Psoas muscle (tissue), 8 donors: ENCODE data around the gene EIF2B4. TPM values are rescaled to one million over a fixed set of nuclear protein-coding genes. Genes with fewer than 3 reads are reported as not detected.
A peak's percentile ranks its signal among the peaks of the same experiment; 100 is the strongest.

Source experiments
- ATAC-seq, 4 donors: fragments of 200-7000 bp; cut with Tn5 transposase; one replicate each; pipeline ENCODE4 v1.9.1; 2020; ENCODE audit warnings: moderate library complexity in 3 of 4, mild to moderate bottlenecking in 2 of 4
- DNase-seq, 2 donors: peaks; one replicate each; pipeline ENCODE4 v3.0.0-alpha.2; 2020
- H3K27ac ChIP-seq: fragments of 200-600 bp; one replicate; pipeline ENCODE4 v1.8.0; 2022
- H3K27me3 ChIP-seq, 3 donors: fragments of 200-600 bp in 1 of 3; one replicate each; pipeline versions ENCODE4 v1.6.1 to v1.8.0; 2013 to 2022; ENCODE audit warnings: low read length in 2 of 3, mild to moderate bottlenecking in 2 of 3, moderate library complexity in 1 of 3; ENCODE audit not compliant: insufficient read depth in 3 of 3
- H3K36me3 ChIP-seq, 2 donors: fragments of 200-600 bp in 1 of 2; one replicate each; pipeline versions ENCODE4 v1.6.1 to v1.8.0; 2013 to 2022; ENCODE audit warnings: low read depth in 1 of 2, mild to moderate bottlenecking in 1 of 2, moderate library complexity in 1 of 2; ENCODE audit not compliant: insufficient read depth in 1 of 2
- H3K4me1 ChIP-seq: fragments of 200-600 bp; one replicate; pipeline ENCODE4 v1.8.0; 2022
- H3K4me3 ChIP-seq: fragments of 200-600 bp; one replicate; pipeline ENCODE4 v1.8.0; 2022; ENCODE audit warnings: mild to moderate bottlenecking
- H3K9me3 ChIP-seq: fragments of 200-600 bp; one replicate; pipeline ENCODE4 v1.8.0; 2022
- CTCF ChIP-seq: fragments of 200-600 bp; IDR thresholded peaks from one replicate; pipeline ENCODE4 v1.8.0; 2022; ENCODE audit warnings: antibody characterized with exemption
- WGBS, 3 donors: extraction: QIAGEN DNeasy Blood & Tissue Kit; methylation state at CpG; one replicate each; pipeline versions ENCODE4 v1.1.6 to v1.1.7; 2013; 5-methylcytosine and 5-hydroxymethylcytosine counted together
- intact Hi-C, 2 donors: fragments of 100-400 bp; cut with DNase I; formaldehyde crosslinking; loops; one replicate each; pipeline versions ENCODE4 v1.11.0 to v1.14.2; 2022
- polyA plus RNA-seq, 3 donors: library from polyadenylated mRNA; stranded (reverse); fragments of 200-250 nt; gene quantifications; one replicate each; pipeline ENCODE4 v1.2.3, GENCODE V29; 2013
- total RNA-seq, 4 donors: library from RNA; stranded (reverse); fragmentation: NEBNext Ultra II Directional in 2 of 4; extraction: Animal tissue kit (Norgen Biotek cat#: 25700) in 2 of 4; gene quantifications; one replicate each; pipeline versions ENCODE4 v1.2.1 to v1.2.4, GENCODE V29; 2021 to 2023
- donor health status: healthy with polysubstance abuse.
- donor health status: DM: no; HTN: no; CAD: no; lungs with moderate emphysema.
- donor health status: Bipolar disorder and iron deficiency.
- donor health status: healthy.
- donor health status: DM: yes; HTN: yes; CAD: no.
- donor health status: DM: no; HTN: no; CAD: no.
- donor health status: DM: no; HTN: no; CAD: no.
- donor health status: DM: yes; HTN: yes; CAD: no.

EIF2B4 gene
- total and polyA plus RNA-seq, 7 donors: 36.6 to 72.9 (median 59.1) TPM

- ATAC-seq (no peak), DNase-seq (no peak)
- no peak for TF ChIP-seq CTCF
- Histone ChIP-seq H3K27me3 (no peaks in the 10 kb centered on the region), H3K36me3 (peaks cover 3 to 9% of the 10 kb centered on the region in 2 donors), H3K4me3 (no peak overlapping the region), H3K4me1 (no peaks in the 10 kb centered on the region), H3K27ac (no peak overlapping the region), H3K9me3 (no peaks in the 10 kb centered on the region)
- intact Hi-C loops: no loop called here
- WGBS, 3 donors: 97 to 98% (median 98%) methylated on average over 33 of the region's 33 CpGs
These were observed 23.1 kb upstream of the EIF2B4 start for GRCh38 chr2:27393225-27393624.

DNA sequence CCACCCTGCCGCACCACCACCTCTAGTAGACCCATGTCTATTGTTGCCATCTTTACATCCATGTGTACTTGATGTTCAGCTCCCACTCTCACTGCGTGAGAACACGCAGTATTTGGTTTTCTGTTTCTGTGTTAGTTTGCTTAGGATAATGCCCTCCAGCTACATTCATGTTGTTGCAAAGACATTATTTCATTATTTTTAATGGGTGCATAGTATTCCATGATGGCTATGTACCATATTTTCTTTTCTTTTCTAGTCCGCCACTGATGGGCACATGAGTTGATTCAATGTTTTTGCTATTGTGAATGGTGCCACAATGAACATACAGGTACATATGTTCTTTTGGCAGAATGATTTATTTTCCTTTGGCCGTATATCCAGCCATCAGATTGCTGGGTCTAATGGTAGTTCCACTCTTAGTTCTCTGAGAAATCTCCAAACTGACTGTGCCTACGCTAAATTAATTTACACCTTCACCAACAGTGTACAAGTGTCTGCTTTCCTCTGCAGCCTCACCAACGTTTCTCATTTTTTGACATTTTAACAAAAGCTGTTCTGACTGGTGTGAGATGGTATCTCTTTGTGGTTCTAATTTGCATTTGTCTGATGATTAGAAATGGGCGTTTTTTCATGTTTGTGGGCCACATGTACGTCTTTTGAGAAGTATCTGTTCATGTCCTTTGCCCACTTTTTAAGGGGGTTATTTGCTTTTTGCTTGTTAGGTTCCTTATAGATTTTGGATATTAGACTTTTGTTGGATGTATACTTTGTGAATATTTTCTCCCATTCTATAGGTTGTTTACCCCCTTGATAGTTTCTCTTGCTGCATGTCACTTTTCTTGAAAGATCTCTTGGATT lies 20.9 kb upstream of the EIF2B4 start:
- TF ChIP-seq CTCF: no peak
- H3K36me3 ChIP-seq: peaks cover 3 to 19% of the 10 kb centered on the region in 2 donors
- H3K27me3 ChIP-seq: no peaks in the 10 kb centered on the region
- 93 to 95% (median 94%) methylated on average over 9 of the region's 9 CpGs for WGBS, 3 donors
- DNase-seq (no peak), ATAC-seq (no peak)
- no peak overlapping the region for H3K4me3 ChIP-seq
- intact Hi-C loops: no loop called here
- no peak overlapping the region for H3K27ac ChIP-seq
- H3K9me3 ChIP-seq: no peaks in the 10 kb centered on the region
- no peaks in the 10 kb centered on the region for H3K4me1 ChIP-seq

- Histone ChIP-seq H3K4me3 (peak overlapping the region; percentile 82), H3K4me1 (peaks cover 11% of the 10 kb centered on the region), H3K36me3 (peaks cover 4 to 77% of the 10 kb centered on the region in 2 donors), H3K27me3 (no peaks in the 10 kb centered on the region), H3K9me3 (no peaks in the 10 kb centered on the region), H3K27ac (peak overlapping the region; percentile 96)
- ATAC-seq (no peak), DNase-seq (no peak)
- intact Hi-C loops: no loop called here
- 88 to 93% (median 91%) methylated on average over 10 of the region's 10 CpGs for WGBS, 3 donors
- TF ChIP-seq CTCF: no peak
These were observed 11.5 kb upstream of the EIF2B4 start for GRCh38 chr2:27381577-27382181.

DNA sequence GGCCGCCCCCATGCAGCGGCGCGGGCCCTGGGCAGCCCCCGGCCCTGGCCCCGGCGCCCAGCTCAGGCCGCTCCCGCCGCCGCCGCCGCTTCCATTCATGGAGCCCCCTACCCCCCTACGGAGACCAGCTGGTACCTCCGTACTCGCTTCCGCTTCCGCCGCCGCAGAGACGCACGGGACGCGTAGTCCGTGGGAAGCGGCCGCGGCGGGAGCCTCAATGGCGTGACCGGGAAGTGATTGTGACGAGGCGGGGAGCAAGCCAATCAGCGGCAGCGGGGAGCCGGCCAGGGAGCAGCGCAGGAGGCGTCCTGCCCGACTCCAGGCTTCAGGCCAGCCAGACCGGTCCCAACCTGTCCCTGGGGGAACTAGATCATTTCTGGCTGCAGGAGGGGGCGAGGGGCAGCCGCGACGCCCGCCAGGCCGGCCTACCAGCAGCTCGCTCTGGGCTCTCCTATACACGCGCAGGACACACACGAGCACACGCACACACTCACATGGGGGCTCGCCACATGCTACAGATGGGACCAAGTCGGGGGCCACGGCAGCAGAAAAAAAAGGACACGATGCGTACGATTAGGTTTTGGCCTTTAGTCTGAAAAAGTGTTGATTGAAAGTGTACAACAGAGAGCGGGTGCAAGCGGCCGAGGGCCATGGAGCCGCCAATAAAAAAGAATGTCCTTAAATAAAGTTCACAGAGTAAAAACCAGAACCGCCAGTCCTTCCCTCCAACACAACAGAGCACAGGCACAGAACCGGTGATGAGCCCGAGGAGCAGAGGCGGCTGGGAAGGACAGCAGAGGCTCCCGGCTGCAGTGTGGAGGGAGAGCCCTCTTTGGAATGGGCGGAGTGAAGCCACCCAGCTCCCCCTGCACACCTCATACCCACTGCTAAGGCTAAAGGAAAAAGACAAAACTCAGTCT lies 10.7 kb upstream of the EIF2B4 start, which contains the start of gene ZNF513:
Gene ZNF513 (minus strand): TSS at position 109 of the 920 bp plus-strand sequence. CDS start 208 bp downstream, outside the sequence.
- H3K27ac ChIP-seq: peak within 1 kb of the TSS; percentile 96
- H3K4me1 ChIP-seq: peaks cover 11% of the 10 kb centered on the region
- TF ChIP-seq CTCF: no peak
- peak; percentile 98 to 99 for DNase-seq
- H3K27me3 ChIP-seq: no peaks in the 10 kb centered on the region
- intact Hi-C loops: no loop called here
- peaks cover 7 to 77% of the 10 kb centered on the region in 2 donors for H3K36me3 ChIP-seq
- H3K4me3 ChIP-seq: peak within 1 kb of the TSS; percentile 82
- peak; percentile 91 to 93 (median 92) for ATAC-seq
- 4 to 11% (median 7%) methylated on average over 57 to 67 of the region's 67 CpGs for WGBS, 3 donors
- H3K9me3 ChIP-seq: no peaks in the 10 kb centered on the region
